GM21360 (cell line): ENCODE measurements around the gene ADAM15.

Source experiments
- ATAC-seq: cut with Tn5 transposase; IDR thresholded peaks from one replicate; pipeline ENCODE4 v1.9.1; 2021; ENCODE audit warnings: mild to moderate bottlenecking, moderate library complexity; ENCODE audit not compliant: unreplicated experiment

Gene ADAM15

DNA sequence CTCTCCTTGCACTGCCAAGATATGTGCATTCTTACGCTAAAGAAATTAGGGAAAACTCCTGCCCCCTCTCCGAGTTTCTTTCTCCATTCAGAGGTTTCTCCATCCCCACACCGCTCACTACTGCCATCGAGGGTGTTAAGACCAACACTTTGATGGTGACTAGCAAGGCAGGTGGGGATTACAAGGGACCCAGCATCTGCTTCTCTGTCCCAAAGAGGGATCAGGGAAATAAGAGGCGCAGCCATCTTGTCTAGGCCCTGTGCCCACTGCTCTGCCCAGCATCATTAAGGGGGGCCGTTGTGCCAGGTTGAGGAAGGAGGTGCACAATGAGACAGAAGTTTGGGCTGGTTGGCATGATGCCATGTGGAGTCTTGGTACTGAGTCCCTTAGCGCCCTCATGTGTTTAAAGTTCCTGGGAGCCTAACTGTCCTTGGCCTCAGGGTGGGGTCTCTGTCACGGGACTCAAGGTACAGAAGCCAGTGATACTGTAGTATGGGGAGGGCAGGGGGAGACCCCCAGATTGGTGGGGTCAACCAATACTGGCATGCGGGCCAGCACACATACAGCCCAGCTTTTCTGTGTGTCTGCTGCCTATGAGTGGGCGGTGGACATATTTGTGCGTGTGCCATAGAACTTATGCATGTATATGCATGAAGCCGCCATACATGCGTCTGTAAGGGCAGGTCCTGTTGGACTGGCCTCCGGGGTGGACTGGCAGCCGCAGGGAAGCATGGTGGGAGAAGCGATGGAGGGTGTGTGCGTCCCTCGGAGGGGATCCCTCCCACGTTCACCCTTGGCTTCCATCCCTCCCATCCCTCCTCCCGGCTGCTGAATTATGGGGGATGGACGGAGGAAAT, 33.0 kb downstream of the ADAM15 start:
- ATAC-seq: no peak

DNA sequence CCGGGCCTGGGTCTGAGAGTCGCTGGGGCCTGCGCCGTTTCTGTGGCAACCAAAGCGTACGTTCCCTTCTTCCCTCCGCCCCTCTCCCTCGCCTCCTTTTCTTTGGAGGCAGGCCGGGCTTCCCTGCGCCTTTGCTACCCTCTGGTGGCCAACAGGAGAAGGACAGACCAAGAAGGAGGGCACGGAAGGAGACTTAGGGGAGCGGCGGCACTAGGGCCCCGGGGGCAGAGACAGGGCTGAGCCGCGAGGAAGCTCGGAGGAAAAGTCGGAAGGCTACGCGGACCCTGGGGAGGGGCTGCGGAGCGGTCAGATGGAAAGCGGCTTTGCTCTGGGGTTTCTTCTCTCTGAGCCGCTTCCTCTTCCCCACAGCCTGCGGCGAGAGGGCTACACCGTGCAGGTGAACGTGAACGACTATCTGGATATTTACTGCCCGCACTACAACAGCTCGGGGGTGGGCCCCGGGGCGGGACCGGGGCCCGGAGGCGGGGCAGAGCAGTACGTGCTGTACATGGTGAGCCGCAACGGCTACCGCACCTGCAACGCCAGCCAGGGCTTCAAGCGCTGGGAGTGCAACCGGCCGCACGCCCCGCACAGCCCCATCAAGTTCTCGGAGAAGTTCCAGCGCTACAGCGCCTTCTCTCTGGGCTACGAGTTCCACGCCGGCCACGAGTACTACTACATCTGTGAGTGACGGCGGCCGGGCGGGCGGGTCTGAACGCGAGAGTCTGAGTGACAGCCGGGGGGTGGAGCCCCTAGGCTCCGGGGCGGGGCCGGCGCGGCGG, 33.8 kb downstream of the ADAM15 start:
- ATAC-seq: peak; percentile 63

DNA sequence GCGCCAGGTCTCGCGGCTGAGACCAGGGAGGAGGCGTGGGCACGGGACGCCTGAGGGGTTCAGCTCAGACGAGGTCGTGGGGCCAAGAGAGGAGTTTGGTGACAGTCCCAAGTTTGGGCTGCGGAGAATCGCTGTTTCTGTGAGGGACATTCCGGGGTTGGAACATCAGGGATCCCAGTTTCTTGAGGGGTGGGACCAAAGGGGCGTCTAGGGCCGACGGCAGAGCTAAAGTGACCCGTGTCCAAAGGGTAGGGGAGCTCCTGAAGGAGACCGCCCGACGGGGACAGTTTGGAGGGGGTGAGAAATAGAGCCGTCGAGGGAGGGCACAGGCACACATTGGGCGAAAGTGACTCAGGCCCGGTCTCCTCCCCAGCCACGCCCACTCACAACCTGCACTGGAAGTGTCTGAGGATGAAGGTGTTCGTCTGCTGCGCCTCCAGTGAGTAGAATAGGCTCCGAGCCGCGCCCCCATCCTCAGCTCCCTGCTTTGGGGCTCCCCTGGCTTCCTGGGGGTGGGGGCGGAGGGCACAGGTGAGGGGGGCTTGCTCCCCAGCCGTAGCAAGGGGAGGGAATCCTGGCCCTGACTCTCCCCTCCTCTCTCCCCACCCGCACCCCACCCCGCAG, 34.5 kb downstream of the ADAM15 start:
- no peak for ATAC-seq

DNA sequence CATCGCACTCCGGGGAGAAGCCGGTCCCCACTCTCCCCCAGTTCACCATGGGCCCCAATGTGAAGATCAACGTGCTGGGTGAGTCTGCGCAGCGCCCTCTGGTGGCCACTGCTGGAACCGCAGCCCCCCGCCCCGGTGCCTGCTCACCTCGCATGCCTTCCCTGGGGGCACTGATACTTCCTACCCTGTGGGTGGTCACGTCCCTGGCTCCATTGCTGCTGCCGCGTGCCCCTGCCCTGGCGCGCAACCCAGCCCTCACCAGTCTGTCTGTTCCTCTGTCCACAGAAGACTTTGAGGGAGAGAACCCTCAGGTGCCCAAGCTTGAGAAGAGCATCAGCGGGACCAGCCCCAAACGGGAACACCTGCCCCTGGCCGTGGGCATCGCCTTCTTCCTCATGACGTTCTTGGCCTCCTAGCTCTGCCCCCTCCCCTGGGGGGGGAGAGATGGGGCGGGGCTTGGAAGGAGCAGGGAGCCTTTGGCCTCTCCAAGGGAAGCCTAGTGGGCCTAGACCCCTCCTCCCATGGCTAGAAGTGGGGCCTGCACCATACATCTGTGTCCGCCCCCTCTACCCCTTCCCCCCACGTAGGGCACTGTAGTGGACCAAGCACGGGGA, 35.1 kb downstream of the ADAM15 start:
- no peak for ATAC-seq

DNA sequence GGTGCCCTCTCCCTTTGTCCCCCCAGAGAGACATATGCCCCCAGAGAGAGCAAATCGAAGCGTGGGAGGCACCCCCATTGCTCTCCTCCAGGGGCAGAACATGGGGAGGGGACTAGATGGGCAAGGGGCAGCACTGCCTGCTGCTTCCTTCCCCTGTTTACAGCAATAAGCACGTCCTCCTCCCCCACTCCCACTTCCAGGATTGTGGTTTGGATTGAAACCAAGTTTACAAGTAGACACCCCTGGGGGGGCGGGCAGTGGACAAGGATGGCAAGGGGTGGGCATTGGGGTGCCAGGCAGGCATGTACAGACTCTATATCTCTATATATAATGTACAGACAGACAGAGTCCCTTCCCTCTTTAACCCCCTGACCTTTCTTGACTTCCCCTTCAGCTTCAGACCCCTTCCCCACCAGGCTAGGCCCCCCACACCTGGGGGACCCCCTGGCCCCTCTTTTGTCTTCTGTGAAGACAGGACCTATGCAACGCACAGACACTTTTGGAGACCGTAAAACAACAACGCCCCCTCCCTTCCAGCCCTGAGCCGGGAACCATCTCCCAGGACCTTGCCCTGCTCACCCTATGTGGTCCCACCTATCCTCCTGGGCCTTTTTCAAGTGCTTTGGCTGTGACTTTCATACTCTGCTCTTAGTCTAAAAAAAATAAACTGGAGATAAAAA, 35.9 kb downstream of the ADAM15 start:
- ATAC-seq: no peak

DNA sequence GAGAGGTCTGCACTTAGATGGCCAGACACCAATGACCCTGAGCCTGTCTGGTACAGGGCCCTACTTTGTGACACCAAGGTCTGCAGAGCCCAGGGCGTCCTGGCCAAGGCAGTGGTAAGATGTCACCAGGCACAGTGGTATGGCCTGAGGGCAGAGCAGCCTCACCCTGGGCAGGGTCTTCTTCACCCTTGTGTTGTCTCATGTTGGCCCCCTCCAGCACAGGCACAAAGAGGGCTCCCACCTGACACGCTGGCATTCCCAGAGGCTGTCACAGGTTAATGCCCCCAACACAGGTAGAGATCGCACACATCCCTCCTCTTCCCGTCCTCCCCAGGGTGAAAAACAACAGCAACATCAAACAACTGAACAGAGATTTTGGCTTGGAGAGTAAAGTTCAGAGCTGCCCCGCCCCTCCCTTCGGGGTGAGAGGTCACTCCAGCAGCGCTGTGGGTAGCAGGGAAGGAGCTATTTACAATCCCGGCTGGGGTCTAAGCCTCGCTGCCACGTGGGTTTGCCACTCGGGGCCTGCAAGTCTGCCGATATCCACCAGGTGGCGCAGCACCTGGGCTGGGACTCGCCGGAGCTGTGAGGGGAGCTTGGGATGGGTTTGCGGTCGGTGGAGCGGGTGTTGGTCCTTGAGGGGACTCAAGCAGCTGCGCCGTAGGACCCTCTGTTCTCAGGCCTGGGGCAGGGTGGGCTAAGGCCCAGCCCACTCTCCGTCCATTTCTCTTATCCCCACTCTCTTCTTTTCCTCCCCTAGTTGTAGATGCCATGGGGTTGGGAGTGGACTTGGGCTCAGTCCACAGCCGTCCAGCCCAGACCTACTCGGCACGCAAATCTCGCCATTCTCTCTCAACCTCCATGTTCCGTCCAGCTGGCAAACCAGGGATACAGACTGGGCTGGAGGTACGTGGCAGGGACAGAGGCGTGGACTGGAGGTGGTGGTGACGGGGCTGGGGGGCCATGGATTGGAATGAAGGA, 40.2 kb downstream of the ADAM15 start:
- ATAC-seq: no peak

DNA sequence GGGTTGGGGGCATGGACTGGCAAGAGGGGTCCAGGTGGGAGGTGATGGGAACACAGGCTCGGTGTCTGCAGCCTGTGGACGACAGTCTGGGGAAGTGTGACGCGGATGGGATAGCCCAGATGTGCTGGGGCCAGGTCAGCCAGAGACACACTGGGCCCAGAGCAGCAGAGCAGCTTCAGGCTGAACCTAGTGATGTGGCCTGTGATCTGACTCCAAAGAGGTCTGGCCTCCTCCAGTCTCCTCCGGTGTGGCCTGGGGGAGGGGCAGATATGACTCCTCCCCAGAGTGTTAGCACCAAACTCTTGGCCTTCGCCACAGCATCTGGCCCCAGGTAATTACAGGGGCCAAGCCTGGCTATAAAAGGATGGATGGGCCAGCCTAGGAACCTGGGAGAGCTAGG, 41.0 kb downstream of the ADAM15 start:
- ATAC-seq: no peak

DNA sequence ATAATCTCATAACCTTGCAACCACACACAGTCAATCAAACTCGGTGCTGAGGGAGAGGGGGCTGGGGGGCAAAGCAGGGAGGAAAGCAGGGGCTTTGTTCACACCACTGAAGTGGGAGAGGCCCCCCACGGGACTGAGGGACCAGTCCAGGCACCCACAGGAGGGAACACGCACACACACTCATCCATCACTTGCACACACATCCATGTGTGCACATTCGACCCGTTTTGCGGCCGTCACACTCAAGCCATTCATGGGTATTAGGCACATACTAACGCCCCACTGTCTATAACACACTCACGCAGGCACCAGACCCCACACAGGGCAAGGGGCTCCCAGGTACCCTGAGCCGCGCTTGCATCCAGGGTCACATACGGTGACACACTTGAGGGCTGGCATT, 41.5 kb downstream of the ADAM15 start:
- no peak for ATAC-seq

DNA sequence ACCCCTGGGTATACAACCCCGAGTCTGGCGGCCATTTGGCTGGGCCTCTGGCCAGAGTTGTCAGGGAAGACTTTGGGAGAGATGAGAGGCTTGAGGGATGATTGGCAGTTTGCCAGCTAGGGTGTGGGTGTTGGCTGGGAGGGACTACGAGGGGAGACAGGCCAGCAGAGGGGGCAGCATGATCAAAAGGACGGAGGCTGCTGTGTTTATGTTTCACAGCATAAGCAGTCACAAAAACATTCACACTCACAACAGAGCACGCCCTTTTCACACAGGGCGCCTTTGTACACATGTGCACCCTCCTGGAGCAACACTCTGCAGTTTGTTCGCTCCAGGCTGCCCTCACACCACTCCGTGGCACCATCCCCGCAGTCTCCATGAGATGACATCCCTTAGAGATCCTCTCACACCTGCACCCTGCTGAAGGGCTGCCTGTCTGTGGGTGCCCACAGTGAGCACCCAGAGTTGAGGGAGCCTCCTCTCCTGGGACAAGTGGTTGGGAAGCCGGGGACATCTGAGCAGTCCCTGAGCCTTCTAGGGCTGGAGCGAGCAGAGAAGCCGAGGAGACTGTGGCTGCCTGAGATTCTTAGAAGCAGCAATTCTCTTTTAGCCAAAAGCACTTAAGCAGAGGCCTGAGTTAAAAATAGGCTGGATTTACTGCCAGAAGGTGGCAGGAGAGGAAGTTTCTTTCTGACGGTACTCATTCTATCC, 43.0 kb downstream of the ADAM15 start:
- no peak for ATAC-seq

DNA sequence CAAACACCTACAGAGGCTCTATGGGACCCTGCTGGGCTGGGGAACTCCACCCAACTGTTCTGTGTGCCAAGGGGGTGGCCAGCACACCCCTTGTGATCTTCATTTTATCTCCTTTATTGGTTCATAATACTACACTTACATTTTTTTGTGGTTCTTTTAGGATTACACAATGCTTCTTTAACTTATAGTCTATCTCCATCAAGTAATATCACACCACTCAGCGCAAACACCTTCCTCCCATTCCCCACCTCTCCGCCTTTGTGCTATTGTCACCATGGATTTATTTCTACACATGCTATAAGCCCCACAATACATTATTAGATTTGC, 43.5 kb downstream of the ADAM15 start:
- ATAC-seq: no peak

DNA sequence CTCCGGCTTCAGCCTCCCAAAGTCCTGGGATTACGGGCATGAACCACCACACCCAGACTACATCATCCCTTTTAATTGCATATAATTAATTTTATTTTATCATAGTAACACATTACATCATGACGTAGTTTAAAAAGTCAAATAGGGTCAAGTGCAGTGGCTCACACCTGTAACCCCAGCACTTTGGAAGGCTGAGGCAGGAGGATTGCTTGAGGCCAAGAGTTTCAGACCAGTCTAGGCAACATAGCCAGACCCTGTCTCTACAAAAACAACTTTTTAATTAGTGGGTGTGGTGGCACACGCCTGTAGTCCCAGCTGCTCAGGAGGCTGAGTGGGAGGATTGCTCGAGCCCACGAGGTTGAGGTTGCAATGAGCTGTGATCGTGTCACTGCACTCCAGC, 48.2 kb downstream of the ADAM15 start:
- no peak for ATAC-seq

DNA sequence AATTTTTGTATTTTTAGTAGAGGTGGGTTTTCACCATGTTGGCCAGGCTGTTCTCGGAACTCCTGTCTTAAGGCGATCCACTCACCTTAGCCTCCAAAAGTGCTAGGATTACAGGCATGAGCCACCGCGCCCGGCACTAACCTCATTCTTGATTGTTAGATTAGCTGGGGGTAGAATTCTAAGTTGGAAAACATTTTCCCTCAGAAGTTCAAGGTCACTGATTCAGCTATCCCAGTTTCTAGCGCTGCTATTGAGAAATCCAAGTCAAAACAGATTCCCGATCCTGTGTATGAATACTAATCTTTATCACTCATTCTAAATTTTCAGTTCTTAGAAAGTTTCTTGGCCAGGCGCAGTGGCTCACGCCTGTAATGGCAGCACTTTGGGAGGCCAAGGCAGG, 52.2 kb downstream of the ADAM15 start:
- no peak for ATAC-seq

DNA sequence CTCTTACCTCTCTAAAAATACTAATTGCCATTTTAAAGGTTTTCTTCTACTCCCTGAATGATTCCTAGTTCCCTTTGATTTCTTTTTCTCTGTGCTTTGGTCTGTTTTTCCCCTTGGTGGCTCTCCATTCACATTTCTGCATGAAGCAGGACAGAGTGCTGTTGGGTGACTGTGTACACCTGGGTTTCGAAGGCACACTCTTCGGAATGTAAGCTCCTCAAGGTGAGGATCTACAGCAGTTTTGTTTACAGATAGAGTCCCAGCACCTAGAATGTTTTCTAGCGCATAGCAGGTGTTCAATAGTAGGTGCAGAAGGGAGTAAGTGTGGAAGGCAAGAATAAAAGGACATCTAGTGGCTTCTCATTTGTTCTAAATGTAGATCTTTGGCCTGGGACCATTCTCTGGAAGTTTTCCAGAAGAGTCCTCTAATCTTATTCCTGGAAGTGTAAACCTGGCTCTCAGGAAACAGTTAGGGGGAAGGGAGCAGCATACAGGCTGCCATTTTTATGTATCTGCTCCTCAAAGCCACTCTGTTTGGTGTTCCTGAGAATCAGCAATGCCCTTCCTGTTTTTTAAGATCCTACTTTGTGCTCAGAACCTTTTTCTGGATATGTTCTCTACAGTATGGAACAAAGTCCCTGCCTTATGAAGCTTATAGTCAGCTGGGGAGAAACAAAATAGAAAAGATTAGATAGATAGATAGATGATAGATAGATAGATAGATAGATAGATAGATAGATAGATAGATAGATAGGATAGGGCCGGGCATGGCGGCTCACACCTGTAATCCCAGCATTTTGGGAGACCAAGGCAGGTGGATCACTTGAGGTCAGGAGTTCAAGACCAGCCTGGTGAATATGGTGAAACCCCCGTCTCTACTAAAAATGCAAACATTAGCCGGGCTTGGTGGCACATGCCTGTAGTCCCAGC, 53.8 kb downstream of the ADAM15 start:
- ATAC-seq: no peak

DNA sequence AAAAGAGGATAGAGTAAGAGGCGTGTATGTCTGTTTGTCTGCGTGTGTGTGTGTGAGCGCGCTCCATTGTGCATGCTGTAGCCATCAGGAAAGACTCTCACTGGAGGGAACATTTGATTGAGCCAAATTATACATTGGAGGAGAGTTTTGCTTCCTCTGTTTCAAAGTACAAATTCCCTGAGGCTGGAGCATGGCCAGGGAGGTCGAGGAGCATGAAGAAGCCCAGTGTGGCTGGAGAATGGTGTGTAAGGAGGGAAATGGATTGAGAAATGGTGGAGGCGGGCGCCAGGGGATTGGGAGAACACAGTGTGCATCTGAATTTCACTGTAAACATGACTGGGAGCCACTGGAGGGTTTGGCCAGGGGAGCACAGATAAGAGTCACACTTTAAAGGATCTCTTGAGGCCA, 54.5 kb downstream of the ADAM15 start:
- ATAC-seq: no peak

DNA sequence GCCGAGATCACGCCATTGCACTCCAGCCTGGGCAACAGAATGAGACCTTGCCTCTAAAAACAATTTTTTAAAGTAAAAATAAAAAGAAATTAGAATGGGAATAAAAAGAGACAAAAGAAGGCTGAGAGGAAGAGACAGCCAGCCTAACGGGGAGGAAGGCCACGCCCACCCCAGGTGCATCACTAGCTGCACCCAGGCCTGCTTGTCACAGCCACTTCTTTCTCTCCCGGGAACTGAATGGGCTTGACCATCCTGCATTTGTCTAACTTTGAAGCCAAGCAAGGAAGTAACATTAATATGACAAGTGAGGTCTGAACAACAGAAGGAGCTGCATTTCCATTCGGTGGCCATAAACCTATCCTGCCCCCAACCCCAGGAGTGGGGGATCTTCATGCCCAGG, 55.7 kb downstream of the ADAM15 start:
- no peak for ATAC-seq

DNA sequence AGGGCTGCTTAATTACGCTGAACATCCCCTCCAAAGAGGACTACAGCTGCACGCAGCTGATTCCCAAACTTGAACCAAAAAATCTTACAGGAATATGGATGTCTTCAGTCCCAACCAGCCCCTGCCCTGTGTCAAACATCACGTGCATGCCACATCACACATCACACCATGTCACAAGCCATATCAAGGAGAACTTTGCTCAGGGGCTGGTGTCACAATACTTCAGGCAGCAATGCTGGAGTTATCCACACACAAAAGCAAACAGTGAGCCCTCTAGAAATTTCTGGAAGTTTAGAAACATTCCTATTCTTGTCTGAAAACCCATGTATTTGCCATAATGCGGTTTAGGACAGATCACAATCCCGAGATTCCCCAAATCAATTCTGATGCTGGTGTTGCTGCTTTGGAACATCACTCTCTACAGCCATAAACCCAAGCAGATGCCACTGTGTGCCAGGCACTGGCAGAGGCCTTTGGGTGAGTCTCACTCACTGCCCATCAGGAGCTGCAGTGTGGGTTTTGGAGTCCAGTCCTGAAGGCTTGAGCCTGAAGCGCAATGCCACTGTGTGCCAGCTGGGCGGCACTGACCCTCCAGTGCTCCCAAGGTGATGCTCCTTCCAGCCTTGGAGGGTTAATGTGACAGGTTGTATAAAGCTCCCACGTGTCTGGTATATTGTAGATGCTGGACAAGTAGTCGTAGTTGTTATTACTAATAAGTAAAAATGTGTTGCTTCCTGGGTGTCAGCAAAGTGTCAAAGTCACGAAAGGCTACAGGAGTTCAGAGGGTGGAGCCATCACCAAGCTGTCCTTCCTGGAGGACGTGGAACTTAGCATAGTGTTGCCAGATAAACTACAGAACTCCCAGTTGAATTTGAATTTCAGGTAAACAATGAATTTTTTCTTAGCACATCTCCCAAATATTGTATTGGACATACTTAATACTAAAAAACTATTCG, 56.5 kb downstream of the ADAM15 start:
- no peak for ATAC-seq

DNA sequence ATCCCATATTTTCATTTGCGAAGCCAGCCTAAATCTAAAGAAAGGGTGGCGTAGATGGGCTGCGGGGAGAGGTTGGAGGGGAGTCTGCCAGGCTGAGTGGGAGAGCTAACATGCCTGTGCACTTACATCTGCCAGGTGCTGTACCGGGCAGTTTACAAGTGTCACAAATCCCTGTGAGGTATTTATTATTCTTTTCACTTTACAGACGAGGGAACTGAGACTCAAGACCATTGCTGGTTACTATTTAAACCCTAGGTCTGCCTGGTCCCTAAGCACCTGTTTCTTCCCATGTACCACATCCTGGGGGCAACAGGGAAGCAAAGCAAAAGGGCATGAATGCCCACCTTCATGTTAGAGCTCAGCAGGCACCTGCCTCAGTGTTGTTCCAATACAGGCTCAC, 57.2 kb downstream of the ADAM15 start:
- ATAC-seq: no peak
